Nephron (organoid): Measurements from ENCODE around the gene BABAM2.

Experiments used
- H3K27ac Mint-ChIP-seq, 3 experiments: 2 replicates each; pipeline ENCODE4 v1.8.0; 2020; ENCODE audit warnings: mixed read lengths in 3 of 3, mild to moderate bottlenecking in 2 of 3, moderate library complexity in 1 of 3
- H3K27me3 Mint-ChIP-seq: 2 replicates; pipeline ENCODE4 v1.8.0; 2021; ENCODE audit warnings: low read depth, mild to moderate bottlenecking, moderate library complexity, mixed read lengths
- H3K36me3 Mint-ChIP-seq: 2 replicates; pipeline ENCODE4 v1.8.0; 2020; ENCODE audit warnings: low read depth, mixed read lengths
- H3K4me1 Mint-ChIP-seq: 2 replicates; pipeline ENCODE4 v1.8.0; 2020; ENCODE audit warnings: mixed read lengths
- H3K4me3 Mint-ChIP-seq, 3 experiments: 2 replicates each; pipeline ENCODE4 v1.8.0; 2020; ENCODE audit warnings: mild to moderate bottlenecking in 3 of 3, mixed read lengths in 3 of 3, moderate library complexity in 2 of 3
- H3K9me3 Mint-ChIP-seq: 2 replicates; pipeline ENCODE4 v1.8.0; 2020; ENCODE audit warnings: mixed read lengths
- TF ChIP-seq, protein P1 (sequence below), 3 experiments: fragments of 200-600 bp; sonication (generic); IDR thresholded peaks; one replicate each; pipeline ENCODE4 v1.5.0; 2021; ENCODE audit warnings: antibody characterized with exemption in 3 of 3; ENCODE audit not compliant: unreplicated experiment in 3 of 3

Gene BABAM2

GRCh38 chr2:28150236-28150915, 259.8 kb downstream of the BABAM2 start:
- Mint-ChIP-seq H3K27ac (peak overlapping the region in 2 of 3 experiments; percentile 75 to 77), H3K36me3 (peaks cover 8% of the 10 kb centered on the region), H3K27me3 (no peaks in the 10 kb centered on the region), H3K9me3 (peaks cover 7% of the 10 kb centered on the region), H3K4me1 (peaks cover 10% of the 10 kb centered on the region), H3K4me3 (no peak overlapping the region)
- TF ChIP-seq, protein P1, sequence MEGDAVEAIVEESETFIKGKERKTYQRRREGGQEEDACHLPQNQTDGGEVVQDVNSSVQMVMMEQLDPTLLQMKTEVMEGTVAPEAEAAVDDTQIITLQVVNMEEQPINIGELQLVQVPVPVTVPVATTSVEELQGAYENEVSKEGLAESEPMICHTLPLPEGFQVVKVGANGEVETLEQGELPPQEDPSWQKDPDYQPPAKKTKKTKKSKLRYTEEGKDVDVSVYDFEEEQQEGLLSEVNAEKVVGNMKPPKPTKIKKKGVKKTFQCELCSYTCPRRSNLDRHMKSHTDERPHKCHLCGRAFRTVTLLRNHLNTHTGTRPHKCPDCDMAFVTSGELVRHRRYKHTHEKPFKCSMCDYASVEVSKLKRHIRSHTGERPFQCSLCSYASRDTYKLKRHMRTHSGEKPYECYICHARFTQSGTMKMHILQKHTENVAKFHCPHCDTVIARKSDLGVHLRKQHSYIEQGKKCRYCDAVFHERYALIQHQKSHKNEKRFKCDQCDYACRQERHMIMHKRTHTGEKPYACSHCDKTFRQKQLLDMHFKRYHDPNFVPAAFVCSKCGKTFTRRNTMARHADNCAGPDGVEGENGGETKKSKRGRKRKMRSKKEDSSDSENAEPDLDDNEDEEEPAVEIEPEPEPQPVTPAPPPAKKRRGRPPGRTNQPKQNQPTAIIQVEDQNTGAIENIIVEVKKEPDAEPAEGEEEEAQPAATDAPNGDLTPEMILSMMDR (IDR thresholded peaks at IDR 0.05; ENCODE audit: unreplicated experiment in 3 of 3): no peak

GRCh38 chr2:28150994-28151393, 260.5 kb downstream of the BABAM2 start:
- Mint-ChIP-seq H3K4me3 (no peak overlapping the region), H3K9me3 (peaks cover 13% of the 10 kb centered on the region), H3K4me1 (peaks cover 6% of the 10 kb centered on the region), H3K27ac (peak overlapping the region in 1 of 3 experiments; percentile 75), H3K27me3 (no peaks in the 10 kb centered on the region), H3K36me3 (peaks cover 14% of the 10 kb centered on the region)
- TF ChIP-seq, protein P1 (IDR thresholded peaks at IDR 0.05; ENCODE audit: unreplicated experiment in 3 of 3): no peak

GRCh38 chr2:28152585-28153280, 262.2 kb downstream of the BABAM2 start:
- Mint-ChIP-seq H3K4me3 (no peak overlapping the region), H3K9me3 (peaks cover 12% of the 10 kb centered on the region), H3K27me3 (no peaks in the 10 kb centered on the region), H3K4me1 (peaks cover 6% of the 10 kb centered on the region), H3K36me3 (peaks cover 19% of the 10 kb centered on the region), H3K27ac (peak overlapping the region; percentile 10 to 77 (median 48))
- TF ChIP-seq, protein P1 (IDR thresholded peaks at IDR 0.05; ENCODE audit: unreplicated experiment in 3 of 3): no peak

DNA sequence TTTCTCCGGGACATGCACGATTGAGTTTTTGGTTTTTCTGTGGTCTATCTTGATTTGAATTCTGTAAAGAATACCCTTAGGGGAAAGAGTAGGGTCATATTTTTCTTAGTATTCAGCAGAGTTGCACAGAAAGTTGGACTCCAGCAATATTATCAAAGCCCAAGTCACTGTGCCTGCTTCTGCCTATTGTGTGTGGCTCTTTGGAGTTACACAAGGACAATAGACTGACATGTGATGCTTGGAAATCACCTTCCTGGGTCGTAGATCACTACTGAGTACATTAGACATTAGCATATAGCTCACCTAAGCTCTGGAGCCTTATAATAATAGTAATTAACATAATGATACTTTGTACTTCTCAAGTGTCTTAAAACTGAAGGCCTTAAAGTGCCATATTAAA, 263.3 kb downstream of the BABAM2 start:
- H3K9me3 Mint-ChIP-seq: peaks cover 12% of the 10 kb centered on the region
- H3K4me1 Mint-ChIP-seq: peaks cover 6% of the 10 kb centered on the region
- H3K27me3 Mint-ChIP-seq: no peaks in the 10 kb centered on the region
- peaks cover 19% of the 10 kb centered on the region for H3K36me3 Mint-ChIP-seq
- no peak overlapping the region for H3K4me3 Mint-ChIP-seq
- H3K27ac Mint-ChIP-seq: peak overlapping the region; percentile 73 to 76 (median 73)
- TF ChIP-seq, protein P1 (IDR thresholded peaks at IDR 0.05; ENCODE audit: unreplicated experiment in 3 of 3): no peak

- H3K9me3 Mint-ChIP-seq: peaks cover 12% of the 10 kb centered on the region
- peaks cover 5% of the 10 kb centered on the region for H3K4me1 Mint-ChIP-seq
- H3K27ac Mint-ChIP-seq: peak overlapping the region; percentile 73 to 76 (median 73)
- H3K27me3 Mint-ChIP-seq: no peaks in the 10 kb centered on the region
- peaks cover 19% of the 10 kb centered on the region for H3K36me3 Mint-ChIP-seq
- no peak overlapping the region for H3K4me3 Mint-ChIP-seq
- TF ChIP-seq, protein P1 (IDR thresholded peaks at IDR 0.05; ENCODE audit: unreplicated experiment in 3 of 3): no peak
These were observed 264.6 kb downstream of the BABAM2 start for GRCh38 chr2:28155086-28155485.
